WI38 (cell line): ENCODE data around the gene CDS2.

Experiments used
- H3K4me3 ChIP-seq: 2 replicates; pipeline ENCODE4 v1.5.1; 2011; ENCODE audit warnings: low read depth, mild to moderate bottlenecking, control low read depth, low read length
- CTCF ChIP-seq: IDR thresholded peaks from 2 replicates; pipeline ENCODE4 v1.5.1; 2012; ENCODE audit warnings: low read depth, mild to moderate bottlenecking, control low read depth, low read length

Gene CDS2

DNA sequence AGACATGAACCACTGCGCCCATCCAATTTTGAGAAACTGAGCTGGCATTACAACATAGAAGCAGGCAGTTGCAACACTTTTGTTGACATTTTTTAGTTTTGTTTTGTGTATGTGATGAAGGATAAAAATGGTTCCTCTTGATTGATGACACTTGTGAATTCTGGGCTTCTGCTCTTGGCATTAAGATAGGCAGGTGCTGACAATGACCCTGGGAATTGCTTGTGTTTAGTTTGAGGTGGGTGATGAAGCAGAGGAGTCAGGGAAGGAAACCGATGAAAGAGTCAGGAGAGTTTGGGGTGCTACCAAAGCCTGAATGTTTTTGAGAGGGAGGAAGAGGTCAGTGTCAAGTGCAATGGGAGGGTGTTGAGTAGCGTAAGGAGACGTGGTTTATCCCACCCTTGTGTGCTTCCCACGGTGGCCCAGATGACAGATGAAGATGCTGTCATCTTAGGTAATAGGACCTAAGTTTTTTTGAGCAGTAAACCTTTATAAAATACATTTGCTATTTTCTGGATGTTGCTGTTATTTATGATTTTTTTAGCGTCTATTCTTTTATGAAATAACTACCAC, 19.4 kb downstream of the CDS2 start:
- no peak overlapping the region for H3K4me3 ChIP-seq
- TF ChIP-seq CTCF: no peak

DNA sequence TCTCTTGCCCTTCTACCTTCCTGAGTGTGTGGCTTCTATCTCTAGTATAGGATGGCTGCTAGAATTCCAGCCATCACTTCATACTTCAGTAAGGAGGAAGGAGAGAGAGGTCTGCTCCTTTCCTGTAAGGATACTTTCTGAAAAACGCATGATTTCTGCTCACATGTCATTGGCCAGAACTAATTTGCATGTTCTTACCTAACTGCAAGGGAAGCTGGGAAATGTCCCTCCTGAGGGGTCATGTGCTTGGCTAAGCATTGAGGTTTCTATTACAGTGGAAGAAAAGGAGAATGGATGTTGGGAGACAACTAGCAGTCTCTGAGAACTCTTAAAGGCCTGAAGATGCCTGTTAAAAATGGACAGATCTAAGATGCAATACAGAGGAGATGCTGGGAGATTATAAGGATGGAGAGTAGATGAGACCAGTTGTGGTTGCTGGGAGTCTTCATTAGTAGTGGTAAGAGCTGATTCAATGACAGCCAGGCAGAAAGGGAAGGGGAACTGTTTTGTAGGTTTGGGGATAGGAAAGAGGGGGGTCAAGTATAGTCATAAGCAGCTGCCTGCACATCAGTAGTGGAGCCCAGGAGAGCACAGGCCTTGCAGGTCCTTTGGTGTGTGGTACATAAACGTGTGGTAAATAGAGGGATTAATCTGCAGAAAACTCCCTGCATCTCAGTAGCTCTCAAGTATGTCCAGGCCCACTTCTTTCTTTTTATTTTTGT, 20.2 kb downstream of the CDS2 start:
- no peak overlapping the region for H3K4me3 ChIP-seq
- TF ChIP-seq CTCF: no peak

DNA sequence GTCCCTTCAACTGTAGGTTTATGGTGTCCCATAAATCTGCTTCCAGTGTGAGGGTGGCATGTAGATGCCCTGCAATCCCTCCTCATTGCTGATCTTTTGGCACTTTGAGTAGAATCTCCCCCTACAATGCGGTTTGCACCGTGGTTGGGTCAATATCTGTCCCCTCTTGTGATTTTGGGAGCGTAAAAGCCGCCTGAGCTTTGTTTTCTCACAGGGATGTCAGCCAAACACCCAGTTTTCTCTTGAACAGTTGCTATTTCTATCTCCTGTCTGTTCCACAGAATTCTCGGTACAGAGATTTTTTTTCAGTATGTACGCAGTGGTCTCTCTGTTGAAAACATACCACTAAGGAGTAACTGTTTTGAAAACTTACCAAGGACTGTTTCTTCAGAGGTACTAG, 21.8 kb downstream of the CDS2 start:
- no peak for TF ChIP-seq CTCF
- no peak overlapping the region for H3K4me3 ChIP-seq

DNA sequence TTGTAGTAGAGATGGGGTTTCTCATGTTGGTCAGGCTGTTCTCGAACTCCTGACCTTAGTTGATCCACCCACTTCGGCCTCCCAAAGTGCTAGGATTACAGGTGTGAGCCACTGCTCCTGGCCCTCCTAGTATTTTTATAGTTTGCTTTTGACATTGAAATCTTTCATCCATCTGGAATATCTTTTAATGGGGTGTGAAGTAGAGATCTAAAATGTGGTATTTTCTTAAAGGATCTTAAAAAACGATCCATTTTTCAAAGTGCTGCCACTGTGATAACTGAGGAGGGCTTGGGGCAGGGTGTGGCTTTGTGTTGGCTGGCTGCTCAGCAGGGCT, 23.1 kb downstream of the CDS2 start:
- no peak overlapping the region for H3K4me3 ChIP-seq
- no peak for TF ChIP-seq CTCF

DNA sequence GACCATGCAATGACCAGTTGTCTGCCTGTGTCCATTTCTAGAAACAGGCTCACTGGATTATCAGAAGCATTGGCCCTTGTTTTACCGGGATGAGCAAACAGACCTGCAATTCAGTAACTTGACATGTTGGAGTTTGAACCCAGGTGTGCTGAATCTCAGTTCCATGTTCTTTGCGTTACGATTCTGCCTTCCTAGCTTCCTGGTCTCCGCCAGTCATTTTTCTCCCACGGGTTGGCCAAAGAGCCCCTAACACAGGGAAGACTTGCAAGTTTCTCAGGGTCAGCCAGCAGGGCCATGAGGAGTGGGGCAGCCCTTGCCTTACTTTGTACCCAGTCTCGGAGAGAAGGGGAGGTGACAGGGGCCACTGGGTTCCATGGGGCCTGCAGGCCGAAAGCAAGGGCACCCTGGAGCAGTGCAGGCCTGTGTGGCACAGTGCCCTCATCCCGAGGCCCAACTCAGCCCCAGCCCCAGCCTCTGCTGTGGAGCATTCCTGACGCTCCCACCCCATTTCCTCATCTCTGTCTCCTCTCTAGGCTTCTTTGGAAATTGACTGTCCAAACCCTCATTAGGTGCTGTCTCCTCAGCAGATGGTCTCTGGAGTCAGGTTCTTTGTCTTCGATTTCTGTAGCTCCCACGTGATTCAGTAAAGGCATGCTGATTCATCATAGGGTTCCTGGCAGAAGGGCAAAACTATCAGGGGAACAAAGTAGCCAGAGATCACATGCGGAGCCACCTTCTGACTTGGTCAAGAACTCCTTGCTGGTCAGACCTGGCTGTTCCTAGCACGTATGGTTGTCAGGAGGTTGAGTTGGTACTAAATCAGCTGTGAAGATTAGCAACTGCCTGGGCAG, 23.6 kb downstream of the CDS2 start:
- no peak for TF ChIP-seq CTCF
- no peak overlapping the region for H3K4me3 ChIP-seq

GRCh38 chr20:5153152-5153467, 26.3 kb downstream of the CDS2 start:
- no peak overlapping the region for H3K4me3 ChIP-seq
- TF ChIP-seq CTCF: no peak
